Caco-2 (cell line): ENCODE measurements around the gene CLSTN1. TPM values are rescaled to one million over a fixed set of nuclear protein-coding genes. Genes with fewer than 3 reads are reported as not detected.

Source experiments
- BruUV-seq: library from RNA; stranded (reverse); fragments of 400-500 nt; replicated peaks from 2 replicates; lab custom pipeline; 2021; lab: Mats Ljungman, UMichigan
- CTCF ChIA-PET: fragments of 300-600 bp; sonication (Branson Sonifier 250); formaldehyde crosslinking; loops from one replicate; lab custom pipeline; 2022; ENCODE audit warnings: antibody characterized with exemption; lab: Charles Lee
- POLR2A ChIA-PET: fragments of 300-600 bp; sonication (Branson Sonifier 250); formaldehyde crosslinking; loops from one replicate; lab custom pipeline; 2022; ENCODE audit warnings: antibody characterized with exemption; lab: Charles Lee
- DNase-seq, 2 experiments: peaks; one replicate each; pipeline versions ENCODE4 v3.0.0 to v3.0.0-alpha.2; 2020 to 2022
- H3K27me3 ChIP-seq: replicated peaks from 2 replicates; pipeline ENCODE4 v1.6.0; 2011; ENCODE audit warnings: low read length; ENCODE audit not compliant: control insufficient read depth, insufficient read depth
- H3K36me3 ChIP-seq: 2 replicates; pipeline ENCODE4 v1.5.1; 2011; ENCODE audit warnings: low read length; ENCODE audit not compliant: control insufficient read depth, insufficient read depth
- H3K4me1 ChIP-seq: fragments of 250-450 bp; sonication (Bioruptor Pico); 2 replicates; pipeline ENCODE4 v1.5.1; 2020; ENCODE audit warnings: mild to moderate bottlenecking
- H3K4me3 ChIP-seq: 2 replicates; pipeline ENCODE4 v1.5.1; 2011; ENCODE audit warnings: low read depth, mild to moderate bottlenecking, control low read depth, low read length
- H3K9me3 ChIP-seq: fragments of 250-450 bp; sonication (Bioruptor Pico); 2 replicates; pipeline ENCODE4 v1.5.1; 2020; ENCODE audit warnings: mild to moderate bottlenecking, moderate library complexity
- H3K27ac Mint-ChIP-seq: one replicate; pipeline ENCODE4 v1.8.0; 2022; ENCODE audit warnings: mixed read lengths; ENCODE audit not compliant: unreplicated experiment
- H3K27me3 Mint-ChIP-seq: one replicate; pipeline ENCODE4 v1.8.0; 2022; ENCODE audit warnings: mixed read lengths; ENCODE audit not compliant: insufficient read depth, unreplicated experiment
- H3K36me3 Mint-ChIP-seq: one replicate; pipeline ENCODE4 v1.8.0; 2022; ENCODE audit warnings: mild to moderate bottlenecking, mixed read lengths; ENCODE audit not compliant: insufficient read depth, unreplicated experiment
- H3K4me1 Mint-ChIP-seq: one replicate; pipeline ENCODE4 v1.8.0; 2022; ENCODE audit warnings: low read depth, mixed read lengths; ENCODE audit not compliant: unreplicated experiment
- H3K4me3 Mint-ChIP-seq: one replicate; pipeline ENCODE4 v1.8.0; 2022; ENCODE audit warnings: mild to moderate bottlenecking, moderate library complexity, mixed read lengths; ENCODE audit not compliant: unreplicated experiment
- H3K9me3 Mint-ChIP-seq: one replicate; pipeline ENCODE4 v1.8.0; 2022; ENCODE audit warnings: mixed read lengths; ENCODE audit not compliant: unreplicated experiment
- intact Hi-C: fragments of 100-400 bp; cut with micrococcal nuclease; formaldehyde crosslinking; loops from one replicate; pipeline ENCODE4 v1.10.0; 2022; ENCODE audit not compliant: unreplicated experiment
- total RNA-seq: library from RNA; stranded (reverse); gene quantifications from 2 replicates; pipeline ENCODE4 v1.2.3, GENCODE V29; 2022
- TF ChIP-seq, protein P1 (sequence below), 2 experiments: fragments of 200-600 bp in 1 of 2; IDR thresholded peaks; 1 replicate in 1 of 2; 2 replicates in 1 of 2; pipeline versions ENCODE4 v1.5.1 to v1.8.0; 2011 to 2022; ENCODE audit warnings: antibody characterized with exemption in 1 of 2, control low read depth in 1 of 2, inconsistent platforms in 1 of 2, low read depth in 1 of 2, low read length in 1 of 2, mild to moderate bottlenecking in 1 of 2, moderate library complexity in 1 of 2; ENCODE audit not compliant: insufficient read depth in 1 of 2, severe bottlenecking in 1 of 2, unreplicated experiment in 1 of 2

The CLSTN1 gene
- total RNA-seq, 1 experiment from 2014 or later, result 102 TPM

DNA sequence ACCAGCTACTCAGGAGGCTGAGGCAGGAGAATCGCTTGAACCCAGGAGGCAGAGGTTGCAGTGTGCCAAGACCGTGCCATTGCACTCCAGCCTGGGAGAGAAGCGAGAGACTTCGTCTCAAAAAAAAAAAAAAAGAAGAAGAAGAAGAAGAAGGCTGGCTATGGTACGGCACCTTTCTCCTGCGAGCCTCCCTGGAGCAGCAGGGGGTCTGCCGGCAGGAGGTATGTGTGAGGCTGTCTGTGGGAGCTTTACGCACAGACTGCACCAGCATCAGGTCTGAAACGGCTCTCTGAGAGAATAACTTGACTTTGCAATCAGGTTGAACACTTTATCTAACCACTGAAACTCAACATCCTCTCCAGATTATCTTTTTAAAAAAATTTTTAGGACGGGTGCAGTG lies 44.9 kb downstream of the CLSTN1 start:
- Histone ChIP-seq H3K4me1 (no peaks in the 10 kb centered on the region), H3K4me3 (no peak overlapping the region), H3K9me3 (no peaks in the 10 kb centered on the region), H3K36me3 (no peaks in the 10 kb centered on the region), H3K27me3 (no peaks in the 10 kb centered on the region)
- Mint-ChIP-seq H3K27me3 (no peaks in the 10 kb centered on the region), H3K9me3 (no peaks in the 10 kb centered on the region), H3K4me1 (no peaks in the 10 kb centered on the region), H3K4me3 (no peak overlapping the region), H3K36me3 (peaks cover 8% of the 10 kb centered on the region), H3K27ac (no peak overlapping the region)
- no peak for DNase-seq
- BruUV-seq, result no TSS peak
- ChIA-PET CTCF (no interaction called here), POLR2A (no interaction called here)
- TF ChIP-seq, protein P1, sequence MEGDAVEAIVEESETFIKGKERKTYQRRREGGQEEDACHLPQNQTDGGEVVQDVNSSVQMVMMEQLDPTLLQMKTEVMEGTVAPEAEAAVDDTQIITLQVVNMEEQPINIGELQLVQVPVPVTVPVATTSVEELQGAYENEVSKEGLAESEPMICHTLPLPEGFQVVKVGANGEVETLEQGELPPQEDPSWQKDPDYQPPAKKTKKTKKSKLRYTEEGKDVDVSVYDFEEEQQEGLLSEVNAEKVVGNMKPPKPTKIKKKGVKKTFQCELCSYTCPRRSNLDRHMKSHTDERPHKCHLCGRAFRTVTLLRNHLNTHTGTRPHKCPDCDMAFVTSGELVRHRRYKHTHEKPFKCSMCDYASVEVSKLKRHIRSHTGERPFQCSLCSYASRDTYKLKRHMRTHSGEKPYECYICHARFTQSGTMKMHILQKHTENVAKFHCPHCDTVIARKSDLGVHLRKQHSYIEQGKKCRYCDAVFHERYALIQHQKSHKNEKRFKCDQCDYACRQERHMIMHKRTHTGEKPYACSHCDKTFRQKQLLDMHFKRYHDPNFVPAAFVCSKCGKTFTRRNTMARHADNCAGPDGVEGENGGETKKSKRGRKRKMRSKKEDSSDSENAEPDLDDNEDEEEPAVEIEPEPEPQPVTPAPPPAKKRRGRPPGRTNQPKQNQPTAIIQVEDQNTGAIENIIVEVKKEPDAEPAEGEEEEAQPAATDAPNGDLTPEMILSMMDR (IDR thresholded peaks at IDR 0.05; ENCODE audit: insufficient read depth in 1 of 2, low read depth in 1 of 2, low read length in 1 of 2, severe bottlenecking in 1 of 2, unreplicated experiment in 1 of 2), result no peak
- intact Hi-C loops, result no loop called here

DNA sequence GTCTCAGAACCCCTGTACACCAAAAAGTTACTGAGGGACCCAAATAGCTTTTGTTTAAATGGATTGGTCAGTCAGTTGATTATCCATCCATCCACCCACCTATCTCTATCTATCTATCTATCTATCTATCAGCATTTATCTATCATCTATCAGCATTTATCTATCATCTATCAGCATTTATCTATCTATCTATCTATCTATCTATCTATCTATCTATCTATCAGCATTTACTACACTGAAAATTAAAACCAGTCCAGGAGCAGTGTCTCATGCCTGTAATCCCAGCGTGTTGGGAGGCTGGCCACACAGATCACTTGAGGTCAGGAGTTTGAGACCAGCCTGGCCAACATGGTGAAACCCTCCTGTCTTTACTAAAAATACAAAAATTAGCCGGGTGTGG lies 47.1 kb downstream of the CLSTN1 start:
- Histone ChIP-seq H3K4me3 (no peak overlapping the region), H3K4me1 (no peaks in the 10 kb centered on the region), H3K9me3 (no peaks in the 10 kb centered on the region), H3K36me3 (no peaks in the 10 kb centered on the region), H3K27me3 (no peaks in the 10 kb centered on the region)
- Mint-ChIP-seq H3K4me3 (no peak overlapping the region), H3K27me3 (no peaks in the 10 kb centered on the region), H3K36me3 (peaks cover 24% of the 10 kb centered on the region), H3K27ac (no peak overlapping the region), H3K9me3 (no peaks in the 10 kb centered on the region), H3K4me1 (no peaks in the 10 kb centered on the region)
- POLR2A ChIA-PET, result no interaction called here
- CTCF ChIA-PET, result no interaction called here
- DNase-seq, result no peak
- intact Hi-C loops, result no loop called here
- no TSS peak for BruUV-seq
- TF ChIP-seq, protein P1 (IDR thresholded peaks at IDR 0.05; ENCODE audit: insufficient read depth in 1 of 2, low read depth in 1 of 2, low read length in 1 of 2, severe bottlenecking in 1 of 2, unreplicated experiment in 1 of 2), result no peak

DNA sequence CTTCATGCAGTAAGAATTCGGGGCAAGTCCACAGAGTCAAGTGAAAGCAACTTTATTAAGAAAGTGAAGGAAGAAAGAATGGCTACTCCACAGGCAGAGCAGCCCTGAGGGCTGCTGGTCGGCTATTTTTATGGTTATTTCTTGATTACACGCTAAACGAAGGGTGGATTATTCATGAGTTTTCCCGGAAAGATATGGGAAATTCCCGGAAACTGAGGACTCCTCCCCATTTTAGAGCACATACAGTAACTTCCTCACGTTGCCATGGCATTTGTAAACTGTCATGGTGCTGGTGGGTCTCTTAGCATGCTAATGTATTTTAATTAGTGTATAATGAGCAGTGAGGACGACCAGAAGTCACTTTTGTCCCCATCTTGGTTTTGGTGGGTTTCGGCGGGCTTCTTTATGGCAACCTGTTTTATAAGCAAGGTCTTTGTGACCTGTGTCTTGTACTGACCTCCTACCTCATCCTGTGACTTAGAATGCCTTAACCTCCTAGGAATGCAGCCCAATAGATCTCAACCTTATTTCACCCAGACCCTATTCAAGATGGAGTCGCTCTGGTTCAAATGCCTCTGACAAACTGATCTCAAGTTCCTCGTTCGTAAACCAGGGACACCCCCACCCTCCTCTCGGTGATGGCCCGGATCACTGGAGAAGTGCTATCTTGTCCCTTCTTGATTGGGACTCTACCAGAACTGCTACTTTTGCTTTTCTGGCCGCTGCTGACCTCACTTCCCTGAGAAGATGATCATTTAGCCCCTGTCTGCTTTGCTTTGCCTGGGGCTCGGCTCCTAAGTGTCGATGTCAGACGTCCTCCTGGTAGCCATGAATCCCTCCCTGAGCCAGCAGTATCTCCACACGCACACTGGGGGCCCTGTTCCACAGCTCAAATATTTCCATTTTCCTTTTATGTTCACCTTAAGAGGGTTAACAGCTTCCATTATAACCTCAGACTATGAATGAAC lies 48.8 kb downstream of the CLSTN1 start:
- Histone ChIP-seq H3K9me3 (no peaks in the 10 kb centered on the region), H3K27me3 (no peaks in the 10 kb centered on the region), H3K4me1 (no peaks in the 10 kb centered on the region), H3K36me3 (no peaks in the 10 kb centered on the region), H3K4me3 (no peak overlapping the region)
- H3K9me3 Mint-ChIP-seq, result no peaks in the 10 kb centered on the region
- POLR2A ChIA-PET, result no interaction called here
- H3K4me1 Mint-ChIP-seq, result no peaks in the 10 kb centered on the region
- TF ChIP-seq, protein P1 (IDR thresholded peaks at IDR 0.05; ENCODE audit: insufficient read depth in 1 of 2, low read depth in 1 of 2, low read length in 1 of 2, severe bottlenecking in 1 of 2, unreplicated experiment in 1 of 2), result no peak
- H3K27me3 Mint-ChIP-seq, result no peaks in the 10 kb centered on the region
- CTCF ChIA-PET, result no interaction called here
- H3K36me3 Mint-ChIP-seq, result peaks cover 29% of the 10 kb centered on the region
- H3K4me3 Mint-ChIP-seq, result no peak overlapping the region
- BruUV-seq, result no TSS peak
- DNase-seq, result no peak
- no peak overlapping the region for H3K27ac Mint-ChIP-seq
- intact Hi-C loops, result no loop called here
